IMR-90 (cell line): Measurements from ENCODE around the gene TM9SF4. TPM values are rescaled to one million over a fixed set of nuclear protein-coding genes. Genes with fewer than 3 reads are reported as not detected.

Experiments
- ATAC-seq: fragments of 200-7000 bp; cut with Tn5 transposase; 2 replicates; pipeline ENCODE4 v1.9.1; 2020; ENCODE audit warnings: low read depth, mild to moderate bottlenecking, moderate library complexity
- BruUV-seq: library from RNA; stranded (reverse); fragments of 400-500 nt; replicated peaks from 2 replicates; lab custom pipeline; 2021; lab: Mats Ljungman, UMichigan
- CTCF ChIA-PET: fragments of 300-600 bp; formaldehyde crosslinking; extraction: SDS; loops from one replicate; lab custom pipeline; 2021; ENCODE audit warnings: antibody characterized with exemption; lab: Yijun Ruan, JAX
- POLR2A ChIA-PET: fragments of 300-600 bp; sonication (Branson Sonifier 250); formaldehyde crosslinking; loops from one replicate; lab custom pipeline; 2022; ENCODE audit warnings: antibody characterized with exemption; ENCODE audit not compliant: unreplicated experiment; lab: Charles Lee
- DNase-seq: peaks from one replicate; pipeline ENCODE4 v3.0.0; 2013
- H2AFZ ChIP-seq: replicated peaks from 2 replicates; pipeline ENCODE3; 2013; ENCODE audit warnings: low read length, mild to moderate bottlenecking; ENCODE audit not compliant: poor library complexity
- H2AK5ac ChIP-seq: 2 replicates; pipeline ENCODE4 v1.6.1; 2013; ENCODE audit warnings: low read depth, low read length, inconsistent platforms
- H2AK9ac ChIP-seq: replicated peaks from 2 replicates; pipeline ENCODE3; 2013; ENCODE audit warnings: mild to moderate bottlenecking, low read depth, low read length, moderate library complexity; ENCODE audit not compliant: poor library complexity
- H2BK120ac ChIP-seq: 2 replicates; pipeline ENCODE4 v1.6.1; 2013; ENCODE audit warnings: low read depth, low read length, inconsistent platforms
- H2BK15ac ChIP-seq: 3 replicates; pipeline ENCODE4 v1.6.1; 2013; ENCODE audit warnings: low read depth, low read length, inconsistent platforms
- H2BK20ac ChIP-seq: 2 replicates; pipeline ENCODE4 v1.6.1; 2013; ENCODE audit warnings: low read depth, mild to moderate bottlenecking, inconsistent platforms, low read length, moderate library complexity
- H2BK5ac ChIP-seq: 2 replicates; pipeline ENCODE4 v1.6.1; 2013; ENCODE audit warnings: mild to moderate bottlenecking, low read depth, low read length, inconsistent platforms; ENCODE audit not compliant: poor library complexity, severe bottlenecking
- H3K14ac ChIP-seq: replicated peaks from 2 replicates; pipeline ENCODE4 v1.6.1; 2013; ENCODE audit warnings: low read depth, low read length, inconsistent platforms
- H3K18ac ChIP-seq: 2 replicates; pipeline ENCODE4 v1.6.1; 2013; ENCODE audit warnings: low read depth, low read length, control low read depth
- H3K23ac ChIP-seq: 2 replicates; pipeline ENCODE4 v1.6.1; 2013; ENCODE audit warnings: low read depth, low read length, inconsistent platforms
- H3K27ac ChIP-seq: 2 replicates; pipeline ENCODE4 v1.5.1; 2013; ENCODE audit warnings: mild to moderate bottlenecking, control low read depth, low read length; ENCODE audit not compliant: insufficient read depth
- H3K27me3 ChIP-seq: 2 replicates; pipeline ENCODE4 v1.6.1; 2013; ENCODE audit warnings: low read length; ENCODE audit not compliant: control insufficient read depth, insufficient read depth
- H3K36me3 ChIP-seq: 2 replicates; pipeline ENCODE4 v1.6.1; 2013; ENCODE audit warnings: low read length, mixed read lengths; ENCODE audit not compliant: control insufficient read depth, insufficient read depth
- H3K4ac ChIP-seq: 2 replicates; pipeline ENCODE4 v1.6.1; 2013; ENCODE audit warnings: low read depth, low read length, inconsistent platforms
- H3K4me1 ChIP-seq: 2 replicates; pipeline ENCODE4 v1.6.1; 2013; ENCODE audit warnings: low read length, mixed read lengths; ENCODE audit not compliant: control insufficient read depth, insufficient read depth
- H3K4me2 ChIP-seq: 2 replicates; pipeline ENCODE4 v1.6.1; 2013; ENCODE audit warnings: low read depth, mild to moderate bottlenecking, control low read depth, low read length, moderate library complexity
- H3K4me3 ChIP-seq: 2 replicates; pipeline ENCODE4 v1.5.1; 2013; ENCODE audit warnings: low read depth, mild to moderate bottlenecking, control low read depth, low read length, moderate library complexity; ENCODE audit not compliant: insufficient read depth
- H3K56ac ChIP-seq: 2 replicates; pipeline ENCODE4 v1.6.1; 2013; ENCODE audit warnings: low read length, inconsistent platforms; ENCODE audit not compliant: insufficient read depth; ENCODE audit errors: extremely low read depth
- H3K79me1 ChIP-seq, 2 experiments: 2 replicates each; pipeline ENCODE4 v1.6.1; 2013; ENCODE audit warnings: low read length in 2 of 2, inconsistent platforms in 1 of 2, low read depth in 1 of 2
- H3K9ac ChIP-seq: 2 replicates; pipeline ENCODE4 v1.6.1; 2013; ENCODE audit warnings: low read depth, low read length, control low read depth
- H3K9me1 ChIP-seq: 2 replicates; pipeline ENCODE4 v1.6.1; 2013; ENCODE audit warnings: low read length, inconsistent platforms; ENCODE audit not compliant: insufficient read depth
- H3K9me3 ChIP-seq: 2 replicates; pipeline ENCODE4 v1.6.1; 2013; ENCODE audit warnings: low read length; ENCODE audit not compliant: control insufficient read depth, insufficient read depth
- H4K20me1 ChIP-seq: 2 replicates; pipeline ENCODE4 v1.6.1; 2013; ENCODE audit warnings: low read length, inconsistent platforms; ENCODE audit not compliant: insufficient read depth
- H4K5ac ChIP-seq: 2 replicates; pipeline ENCODE4 v1.6.1; 2013; ENCODE audit warnings: mild to moderate bottlenecking, low read depth, low read length, control low read depth
- H4K8ac ChIP-seq, 2 experiments: 2 replicates each; pipeline ENCODE4 v1.6.1; 2013; ENCODE audit warnings: low read depth in 2 of 2, low read length in 2 of 2, control low read depth in 1 of 2, inconsistent platforms in 1 of 2
- H4K91ac ChIP-seq: 2 replicates; pipeline ENCODE4 v1.6.1; 2013; ENCODE audit warnings: low read depth, low read length, inconsistent platforms; ENCODE audit not compliant: insufficient read depth
- BHLHE40 ChIP-seq: fragments of 150-350 bp; IDR thresholded peaks from 2 replicates; pipeline ENCODE4 v1.6.1; 2016; ENCODE audit warnings: mild to moderate bottlenecking, low read depth, low read length
- CEBPB ChIP-seq: IDR thresholded peaks from 2 replicates; pipeline ENCODE4 v1.6.1; 2012; ENCODE audit warnings: low read depth, low read length, improper control_type of control experiment
- FOS ChIP-seq: fragments of 150-350 bp; IDR thresholded peaks from 2 replicates; pipeline ENCODE4 v1.6.1; 2016; ENCODE audit warnings: low read depth, low read length
- MAFK ChIP-seq: IDR thresholded peaks from 2 replicates; pipeline ENCODE4 v1.6.1; 2012; ENCODE audit warnings: low read depth, low read length, improper control_type of control experiment
- MXI1 ChIP-seq: IDR thresholded peaks from 2 replicates; pipeline ENCODE4 v1.6.1; 2012; ENCODE audit warnings: low read depth, mild to moderate bottlenecking, low read length, moderate library complexity, borderline replicate concordance
- NFE2L2 ChIP-seq: fragments of 150-350 bp; IDR thresholded peaks from 2 replicates; pipeline ENCODE4 v1.6.1; 2016; ENCODE audit warnings: low read depth, mild to moderate bottlenecking, low read length
- POLR2A ChIP-seq: IDR thresholded peaks from 2 replicates; pipeline ENCODE4 v1.6.1; 2012; ENCODE audit warnings: mild to moderate bottlenecking, low read depth, low read length
- RAD21 ChIP-seq: IDR thresholded peaks from 2 replicates; pipeline ENCODE4 v1.6.1; 2012; ENCODE audit warnings: low read length, improper control_type of control experiment
- RCOR1 ChIP-seq: IDR thresholded peaks from 2 replicates; pipeline ENCODE4 v1.6.1; 2012; ENCODE audit warnings: mild to moderate bottlenecking, low read length, improper control_type of control experiment; ENCODE audit not compliant: insufficient replicate concordance
- RFX5 ChIP-seq: IDR thresholded peaks from 2 replicates; pipeline ENCODE4 v1.8.0; 2012; ENCODE audit warnings: low read depth, mild to moderate bottlenecking, low read length, moderate library complexity
- SMC3 ChIP-seq: fragments of 150-350 bp; IDR thresholded peaks from 2 replicates; pipeline ENCODE4 v1.6.1; 2016; ENCODE audit warnings: low read depth, mild to moderate bottlenecking, antibody characterized with exemption, low read length, moderate library complexity
- whole genome bisulfite sequencing, 2 experiments: methylation state at CpG; one replicate each; pipeline versions ENCODE4 v1.1.5 to v1.1.7; 2013; ENCODE audit warnings: missing lambda C conversion rate in 2 of 2; ENCODE audit not compliant: insufficient read length in 1 of 2; ENCODE audit errors: extremely low coverage in 2 of 2; 5-methylcytosine and 5-hydroxymethylcytosine counted together
- dilution Hi-C: fragments of 300-500 bp; cut with HindIII; formaldehyde crosslinking; loops from one replicate; pipeline ENCODE4 v1.14.3; 2018; ENCODE audit warnings: low sequenced_read_pairs; ENCODE audit not compliant: unreplicated experiment
- in situ Hi-C: fragments of 300-500 bp; cut with MboI; formaldehyde crosslinking; loops from 3 replicates; pipeline ENCODE4 v1.14.3; 2019; ENCODE audit warnings: low sequenced_read_pairs, inconsistent platforms, mixed read lengths
- intact Hi-C: fragments of 100-400 bp; cut with micrococcal nuclease; formaldehyde crosslinking; loops from 2 replicates; pipeline ENCODE4 v1.10.0; 2022
- polyA plus RNA-seq, 3 experiments: library from polyadenylated mRNA; depleted of rRNA; stranded (reverse); fragments of >200 nt; gene quantifications; 2 replicates each; pipeline ENCODE4 v1.2.3, GENCODE V29; 2012; ENCODE audit warnings: low replicate concordance in 1 of 3
- total RNA-seq: library from RNA; depleted of rRNA; stranded (reverse); fragments of >200 nt; gene quantifications from 2 replicates; pipeline ENCODE4 v1.2.3, GENCODE V29; 2012
- TF ChIP-seq, protein P1 (sequence below): conservative IDR thresholded peaks from 2 replicates; pipeline ENCODE4 v1.5.1; 2012; ENCODE audit warnings: mild to moderate bottlenecking, low read depth, low read length, improper control_type of control experiment
- TF ChIP-seq, protein P2 (sequence below): fragments of 150-350 bp; IDR thresholded peaks from 2 replicates; pipeline ENCODE4 v1.6.1; 2017; ENCODE audit warnings: mild to moderate bottlenecking, antibody characterized with exemption, low read length, low read depth

The TM9SF4 gene
- total and polyA plus RNA-seq, 2 of the 4 experiments (the other 2 are of a cell fraction) = 35.3 to 59.1 TPM

DNA sequence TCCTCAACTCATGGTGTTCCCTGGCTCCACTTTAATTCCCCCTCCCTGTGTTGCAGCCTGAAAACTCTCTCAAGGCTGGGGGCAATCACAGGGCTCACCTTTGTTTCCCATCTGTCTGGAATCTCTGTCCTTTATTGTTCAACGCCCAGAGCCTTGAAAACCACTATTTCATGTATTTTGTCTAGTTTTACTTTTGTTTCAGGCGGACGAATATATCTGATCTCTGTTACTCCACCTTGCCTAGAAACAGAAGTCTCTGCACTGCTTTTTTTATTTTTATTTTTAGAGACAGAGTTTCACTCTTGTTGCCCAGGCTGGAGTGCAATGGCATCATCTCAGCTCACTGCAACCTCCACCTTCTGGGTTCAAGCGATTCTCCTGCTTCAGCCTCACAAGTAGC, 70.4 kb downstream of the TM9SF4 start:
- no peak overlapping the region for H3K18ac ChIP-seq
- dilution Hi-C loops = no loop called here
- no peaks in the 10 kb centered on the region for H3K9me1 ChIP-seq
- no peaks in the 10 kb centered on the region for H4K20me1 ChIP-seq
- H2AK5ac ChIP-seq = no peak overlapping the region
- no peak overlapping the region for H3K4me3 ChIP-seq
- no peak overlapping the region for H3K4ac ChIP-seq
- no peak overlapping the region for H3K14ac ChIP-seq
- no peak overlapping the region for H2BK120ac ChIP-seq
- no peak overlapping the region for H3K56ac ChIP-seq
- H3K9me3 ChIP-seq = no peaks in the 10 kb centered on the region
- H2AFZ ChIP-seq = no peak overlapping the region
- H2BK15ac ChIP-seq = no peak overlapping the region
- ChIA-PET POLR2A (no interaction called here), CTCF (no interaction called here)
- no peak overlapping the region for H2AK9ac ChIP-seq
- DNase-seq (no peak), ATAC-seq (no peak)
- in situ Hi-C loops = no loop called here
- no peak overlapping the region for H2BK5ac ChIP-seq
- H3K36me3 ChIP-seq = no peaks in the 10 kb centered on the region
- intact Hi-C loops = no loop called here
- no CpG with 5 or more reads among the region's 4 CpGs for WGBS, 2 experiments
- TF ChIP-seq SMC3 (no peak), NFE2L2 (no peak), POLR2A (no peak), RAD21 (no peak), CEBPB (no peak), FOS (no peak), BHLHE40 (no peak), RCOR1 (no peak), MAFK (no peak), RFX5 (no peak), MXI1 (no peak)
- TF ChIP-seq, protein P1, sequence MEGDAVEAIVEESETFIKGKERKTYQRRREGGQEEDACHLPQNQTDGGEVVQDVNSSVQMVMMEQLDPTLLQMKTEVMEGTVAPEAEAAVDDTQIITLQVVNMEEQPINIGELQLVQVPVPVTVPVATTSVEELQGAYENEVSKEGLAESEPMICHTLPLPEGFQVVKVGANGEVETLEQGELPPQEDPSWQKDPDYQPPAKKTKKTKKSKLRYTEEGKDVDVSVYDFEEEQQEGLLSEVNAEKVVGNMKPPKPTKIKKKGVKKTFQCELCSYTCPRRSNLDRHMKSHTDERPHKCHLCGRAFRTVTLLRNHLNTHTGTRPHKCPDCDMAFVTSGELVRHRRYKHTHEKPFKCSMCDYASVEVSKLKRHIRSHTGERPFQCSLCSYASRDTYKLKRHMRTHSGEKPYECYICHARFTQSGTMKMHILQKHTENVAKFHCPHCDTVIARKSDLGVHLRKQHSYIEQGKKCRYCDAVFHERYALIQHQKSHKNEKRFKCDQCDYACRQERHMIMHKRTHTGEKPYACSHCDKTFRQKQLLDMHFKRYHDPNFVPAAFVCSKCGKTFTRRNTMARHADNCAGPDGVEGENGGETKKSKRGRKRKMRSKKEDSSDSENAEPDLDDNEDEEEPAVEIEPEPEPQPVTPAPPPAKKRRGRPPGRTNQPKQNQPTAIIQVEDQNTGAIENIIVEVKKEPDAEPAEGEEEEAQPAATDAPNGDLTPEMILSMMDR = no peak
- TF ChIP-seq, protein P2, sequence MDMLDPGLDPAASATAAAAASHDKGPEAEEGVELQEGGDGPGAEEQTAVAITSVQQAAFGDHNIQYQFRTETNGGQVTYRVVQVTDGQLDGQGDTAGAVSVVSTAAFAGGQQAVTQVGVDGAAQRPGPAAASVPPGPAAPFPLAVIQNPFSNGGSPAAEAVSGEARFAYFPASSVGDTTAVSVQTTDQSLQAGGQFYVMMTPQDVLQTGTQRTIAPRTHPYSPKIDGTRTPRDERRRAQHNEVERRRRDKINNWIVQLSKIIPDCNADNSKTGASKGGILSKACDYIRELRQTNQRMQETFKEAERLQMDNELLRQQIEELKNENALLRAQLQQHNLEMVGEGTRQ = no peak
- BruUV-seq = no TSS peak
- H3K27ac ChIP-seq = no peak overlapping the region
- H4K91ac ChIP-seq = no peak overlapping the region
- no peaks in the 10 kb centered on the region for H3K4me1 ChIP-seq
- H3K23ac ChIP-seq = no peak overlapping the region
- no peaks in the 10 kb centered on the region for H3K79me1 ChIP-seq
- no peak overlapping the region for H4K5ac ChIP-seq
- no peak overlapping the region for H2BK20ac ChIP-seq
- H3K4me2 ChIP-seq = no peak overlapping the region
- no peaks in the 10 kb centered on the region for H3K27me3 ChIP-seq
- no peak overlapping the region for H3K9ac ChIP-seq
- H4K8ac ChIP-seq = no peak overlapping the region
